Peyer's patch (tissue), 4 donors: ENCODE measurements around the gene SUMF2. TPM values are rescaled to one million over a fixed set of nuclear protein-coding genes. Genes with fewer than 3 reads are reported as not detected.
"Not testable (repeated sequence)": the region's sequence is repeated elsewhere in the genome, so short reads cannot be mapped to it uniquely, and the experiment has no call there.

Experiments
- DNase-seq, 3 donors: peaks; one replicate each; pipeline ENCODE4 v3.0.0-alpha.2; 2017 to 2019
- H3K27ac ChIP-seq, 4 donors: fragments of 200-600 bp; sonication (generic); one replicate each; pipeline ENCODE4 v1.5.1; 2016 to 2019
- H3K27me3 ChIP-seq, 2 donors: fragments of 200-600 bp; sonication (generic); one replicate each; pipeline ENCODE4 v1.5.1; 2019
- H3K36me3 ChIP-seq, 3 donors: fragments of 200-600 bp; sonication (generic); one replicate each; pipeline ENCODE4 v1.5.1; 2016 to 2019
- H3K4me1 ChIP-seq, 4 donors: fragments of 200-600 bp; sonication (generic); one replicate each; pipeline ENCODE4 v1.5.1; 2016 to 2019
- H3K4me3 ChIP-seq, 4 donors: fragments of 200-600 bp; sonication (generic); 1 replicate in 3 of 4; 2 replicates in 1 of 4; pipeline ENCODE4 v1.5.1; 2016 to 2019; ENCODE audit warnings: mild to moderate bottlenecking in 1 of 4
- H3K9me3 ChIP-seq, 4 donors: fragments of 200-600 bp; sonication (generic); one replicate each; pipeline ENCODE4 v1.5.1; 2016 to 2019; ENCODE audit warnings: mild to moderate bottlenecking in 1 of 4
- POLR2A ChIP-seq, 2 donors: fragments of 450-650 bp; IDR thresholded peaks; one replicate each; pipeline ENCODE4 v1.5.1; 2017; ENCODE audit warnings: antibody characterized with exemption in 2 of 2, mild to moderate bottlenecking in 2 of 2, moderate library complexity in 2 of 2
- total RNA-seq, 4 donors: library from RNA; depleted of rRNA; stranded (reverse); fragments of >200 nt; gene quantifications; one replicate each; pipeline ENCODE4 v1.1.0, GENCODE V29; 2016
- TF ChIP-seq, protein P1 (sequence below), 6 experiments: fragments of 450-650 bp in 4 of 6; fragments of 200-600 bp in 2 of 6; sonication (generic) in 1 of 6; IDR thresholded peaks; one replicate each; pipeline ENCODE4 v1.5.1; 2017 to 2019; ENCODE audit warnings: antibody characterized with exemption in 6 of 6, mild to moderate bottlenecking in 3 of 6, moderate library complexity in 1 of 6

The SUMF2 gene
- total RNA-seq, 4 donors from 2014 or later: 71.8 to 155 (median 128) TPM

DNA sequence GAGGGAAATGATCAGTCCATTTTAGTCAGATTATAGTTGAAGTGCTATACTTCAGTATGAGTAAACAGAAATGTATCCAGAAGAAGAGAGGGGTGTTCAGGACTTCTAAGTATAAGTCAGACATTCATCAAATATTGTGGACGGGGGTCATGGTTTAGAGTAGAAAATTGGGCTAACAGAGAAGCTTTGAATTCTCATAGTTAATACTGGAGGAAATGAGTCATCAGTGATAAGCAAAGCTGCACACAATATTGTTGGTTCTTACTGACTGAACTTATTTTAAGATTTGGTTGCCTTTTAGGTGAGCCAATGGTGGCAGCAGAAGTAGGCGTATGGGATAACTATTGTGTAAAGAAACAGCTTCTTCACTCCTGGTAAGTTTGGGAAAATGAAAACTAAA, 1.7 kb upstream of the SUMF2 start:
- no peak overlapping the region for H3K27ac ChIP-seq
- H3K4me1 ChIP-seq: peaks cover 0 to 14% (median 0%) of the 10 kb centered on the region in 4 donors
- DNase-seq: no peak
- no peaks in the 10 kb centered on the region for H3K27me3 ChIP-seq
- no peak for TF ChIP-seq POLR2A (IDR thresholded peaks at IDR 0.05)
- TF ChIP-seq, protein P1, sequence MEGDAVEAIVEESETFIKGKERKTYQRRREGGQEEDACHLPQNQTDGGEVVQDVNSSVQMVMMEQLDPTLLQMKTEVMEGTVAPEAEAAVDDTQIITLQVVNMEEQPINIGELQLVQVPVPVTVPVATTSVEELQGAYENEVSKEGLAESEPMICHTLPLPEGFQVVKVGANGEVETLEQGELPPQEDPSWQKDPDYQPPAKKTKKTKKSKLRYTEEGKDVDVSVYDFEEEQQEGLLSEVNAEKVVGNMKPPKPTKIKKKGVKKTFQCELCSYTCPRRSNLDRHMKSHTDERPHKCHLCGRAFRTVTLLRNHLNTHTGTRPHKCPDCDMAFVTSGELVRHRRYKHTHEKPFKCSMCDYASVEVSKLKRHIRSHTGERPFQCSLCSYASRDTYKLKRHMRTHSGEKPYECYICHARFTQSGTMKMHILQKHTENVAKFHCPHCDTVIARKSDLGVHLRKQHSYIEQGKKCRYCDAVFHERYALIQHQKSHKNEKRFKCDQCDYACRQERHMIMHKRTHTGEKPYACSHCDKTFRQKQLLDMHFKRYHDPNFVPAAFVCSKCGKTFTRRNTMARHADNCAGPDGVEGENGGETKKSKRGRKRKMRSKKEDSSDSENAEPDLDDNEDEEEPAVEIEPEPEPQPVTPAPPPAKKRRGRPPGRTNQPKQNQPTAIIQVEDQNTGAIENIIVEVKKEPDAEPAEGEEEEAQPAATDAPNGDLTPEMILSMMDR (IDR thresholded peaks at IDR 0.05): no peak
- H3K4me3 ChIP-seq: no peak overlapping the region
- peaks cover 0 to 55% (median 0%) of the 10 kb centered on the region in 3 donors for H3K36me3 ChIP-seq
- H3K9me3 ChIP-seq: no peaks in the 10 kb centered on the region

DNA sequence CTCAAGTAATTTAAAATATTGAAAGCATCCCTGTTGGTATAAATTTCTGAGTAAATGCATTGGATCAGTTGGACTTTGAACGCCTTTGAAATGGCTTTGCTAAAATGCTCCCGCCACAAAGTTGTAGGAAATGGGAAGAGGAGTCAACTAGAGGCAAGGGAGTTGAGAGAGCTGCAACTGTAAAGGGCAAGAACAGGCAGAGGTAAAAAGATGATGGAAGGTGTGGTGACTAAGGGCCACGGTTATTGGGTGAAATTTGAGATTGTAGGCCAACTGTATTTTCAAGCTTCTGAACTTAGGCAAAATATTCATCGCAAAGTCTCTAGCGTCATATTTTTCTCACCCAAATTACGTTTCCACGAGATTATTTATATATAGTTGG, 595 bp upstream of the SUMF2 start:
- DNase-seq: no peak
- Histone ChIP-seq H3K4me1 (peaks cover 0 to 14% (median 0%) of the 10 kb centered on the region in 4 donors), H3K27me3 (no peaks in the 10 kb centered on the region), H3K27ac (peak overlapping the region; percentile 87 to 94 (median 93)), H3K9me3 (no peaks in the 10 kb centered on the region), H3K36me3 (peaks cover 0 to 44% (median 0%) of the 10 kb centered on the region in 3 donors), H3K4me3 (peak overlapping the region in 3 of 4 donors; percentile 81 to 90 (median 85))
- TF ChIP-seq, protein P1 (IDR thresholded peaks at IDR 0.05): no peak
- no peak for TF ChIP-seq POLR2A (IDR thresholded peaks at IDR 0.05)

DNA sequence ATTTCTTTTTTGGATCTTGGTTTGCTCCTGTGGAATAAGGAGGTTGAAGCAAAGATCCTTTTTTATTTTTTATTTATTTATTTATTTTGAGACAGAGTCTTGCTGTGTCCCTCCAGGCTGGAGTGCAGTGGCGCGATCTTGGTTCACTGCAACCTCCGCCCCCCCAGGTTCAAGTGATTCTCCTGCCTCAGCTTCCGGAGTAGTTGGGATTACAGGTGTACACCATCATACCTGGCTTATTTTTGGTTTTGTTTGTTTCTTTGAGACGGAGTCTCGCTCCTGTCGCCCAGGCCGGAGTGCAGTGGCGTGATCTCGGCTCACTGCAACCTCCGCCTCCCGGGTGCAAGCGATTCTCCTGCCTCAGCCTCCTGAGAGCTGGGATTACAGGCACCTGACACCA, 2.3 kb downstream of the SUMF2 start:
- Histone ChIP-seq H3K36me3 (peaks cover 0 to 43% (median 0%) of the 10 kb centered on the region in 3 donors), H3K4me1 (peaks cover 0 to 14% (median 0%) of the 10 kb centered on the region in 4 donors)
- DNase-seq, H3K4me3 ChIP-seq, H3K27ac ChIP-seq, H3K27me3 ChIP-seq, H3K9me3 ChIP-seq: not testable (repeated sequence)

DNA sequence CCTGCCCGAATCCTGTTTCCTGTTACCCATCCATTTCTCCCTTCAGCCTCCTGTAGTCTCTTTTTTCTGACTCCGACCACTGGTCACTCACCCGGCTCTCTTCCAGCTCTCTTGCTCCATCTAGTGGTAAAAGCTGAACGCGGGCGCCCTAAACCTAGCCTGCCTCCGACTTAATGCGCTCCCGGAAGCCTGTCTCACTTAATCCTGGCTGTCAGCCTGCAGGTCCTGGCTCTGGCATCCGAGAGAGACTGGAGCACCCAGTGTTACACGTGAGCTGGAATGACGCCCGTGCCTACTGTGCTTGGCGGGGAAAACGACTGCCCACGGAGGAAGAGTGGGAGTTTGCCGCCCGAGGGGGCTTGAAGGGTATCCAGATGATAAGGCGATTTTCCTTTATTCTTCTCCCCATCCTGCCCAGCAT, 10.3 kb downstream of the SUMF2 start:
- Histone ChIP-seq H3K36me3 (peaks cover 0 to 37% (median 0%) of the 10 kb centered on the region in 3 donors), H3K27me3 (no peaks in the 10 kb centered on the region), H3K4me1 (peaks cover 0 to 7% (median 0%) of the 10 kb centered on the region in 4 donors), H3K9me3 (no peaks in the 10 kb centered on the region), H3K4me3 (no peak overlapping the region), H3K27ac (no peak overlapping the region)
- DNase-seq: peak; percentile 65 to 90 (median 87)
- TF ChIP-seq POLR2A (IDR thresholded peaks at IDR 0.05): no peak
- TF ChIP-seq, protein P1 (IDR thresholded peaks at IDR 0.05): peak; percentile 61 to 96 (median 92)

DNA sequence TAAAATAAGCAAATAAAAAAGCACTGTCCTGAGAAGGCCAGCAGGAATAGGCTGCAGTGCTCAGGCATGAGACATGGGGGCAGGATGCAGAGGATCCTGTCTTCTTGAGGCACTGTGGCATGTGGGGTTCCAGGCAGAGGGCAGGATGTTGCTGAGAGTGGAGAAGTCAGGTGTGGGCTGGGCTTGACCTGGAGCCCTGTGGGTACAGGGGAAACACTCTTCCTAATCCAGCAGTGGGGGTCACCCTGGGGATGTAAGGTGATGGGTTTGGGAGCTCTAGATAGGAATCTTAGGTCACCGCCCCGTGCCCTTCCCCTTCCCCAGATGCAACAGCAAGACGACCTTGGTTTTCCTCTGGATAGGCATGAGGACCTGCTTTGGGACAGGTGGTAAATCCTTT, 13.6 kb downstream of the SUMF2 start:
- Histone ChIP-seq H3K9me3 (no peaks in the 10 kb centered on the region), H3K27ac (no peak overlapping the region), H3K36me3 (peaks cover 0 to 25% (median 0%) of the 10 kb centered on the region in 3 donors), H3K27me3 (no peaks in the 10 kb centered on the region), H3K4me3 (no peak overlapping the region), H3K4me1 (peaks cover 0 to 13% (median 0%) of the 10 kb centered on the region in 4 donors)
- no peak for TF ChIP-seq POLR2A (IDR thresholded peaks at IDR 0.05)
- TF ChIP-seq, protein P1 (IDR thresholded peaks at IDR 0.05): no peak
- no peak for DNase-seq

DNA sequence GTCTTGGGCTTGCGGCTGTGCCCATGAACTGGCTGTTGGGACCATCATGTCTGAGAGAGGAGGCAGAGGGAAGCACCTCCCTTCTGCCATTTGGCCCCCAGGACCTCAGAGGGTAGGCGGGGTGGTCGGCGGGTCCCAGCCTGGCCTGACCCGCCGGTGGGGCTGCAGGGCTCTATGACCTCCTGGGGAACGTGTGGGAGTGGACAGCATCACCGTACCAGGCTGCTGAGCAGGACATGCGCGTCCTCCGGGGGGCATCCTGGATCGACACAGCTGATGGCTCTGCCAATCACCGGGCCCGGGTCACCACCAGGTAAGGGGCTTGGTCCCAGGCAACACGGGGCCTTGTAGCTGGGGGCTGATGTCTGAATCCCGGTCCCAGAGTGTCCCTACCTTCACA, 14.1 kb downstream of the SUMF2 start:
- no peak for TF ChIP-seq POLR2A (IDR thresholded peaks at IDR 0.05)
- TF ChIP-seq, protein P1 (IDR thresholded peaks at IDR 0.05): no peak
- no peak overlapping the region for H3K27ac ChIP-seq
- no peak for DNase-seq
- peaks cover 0 to 13% (median 0%) of the 10 kb centered on the region in 4 donors for H3K4me1 ChIP-seq
- H3K27me3 ChIP-seq: no peaks in the 10 kb centered on the region
- peaks cover 0 to 19% (median 0%) of the 10 kb centered on the region in 3 donors for H3K36me3 ChIP-seq
- H3K9me3 ChIP-seq: no peaks in the 10 kb centered on the region
- H3K4me3 ChIP-seq: no peak overlapping the region
